ENCODE data around the gene LRTM2.

DNA sequence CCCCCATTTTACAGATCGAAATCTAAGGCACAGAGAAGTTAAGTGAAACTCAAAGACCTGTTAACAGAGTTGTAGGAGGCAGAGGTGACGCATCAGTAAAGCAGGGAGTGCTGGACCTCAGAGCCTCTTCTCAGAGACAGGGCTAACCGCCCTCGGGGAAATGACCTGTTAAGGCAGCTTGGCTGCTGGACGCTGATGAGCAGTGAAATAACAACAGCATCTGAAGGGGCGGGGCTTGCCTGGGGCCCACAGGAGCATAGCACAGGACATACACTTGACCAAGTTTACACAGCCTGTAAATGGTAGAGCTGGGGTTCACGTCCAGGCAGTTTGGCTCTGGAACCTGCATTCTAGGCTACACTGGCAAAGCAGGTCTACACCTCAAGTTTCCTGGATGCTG is 39.3 kb downstream of the LRTM2 start:
- TF ChIP-seq, protein P1, sequence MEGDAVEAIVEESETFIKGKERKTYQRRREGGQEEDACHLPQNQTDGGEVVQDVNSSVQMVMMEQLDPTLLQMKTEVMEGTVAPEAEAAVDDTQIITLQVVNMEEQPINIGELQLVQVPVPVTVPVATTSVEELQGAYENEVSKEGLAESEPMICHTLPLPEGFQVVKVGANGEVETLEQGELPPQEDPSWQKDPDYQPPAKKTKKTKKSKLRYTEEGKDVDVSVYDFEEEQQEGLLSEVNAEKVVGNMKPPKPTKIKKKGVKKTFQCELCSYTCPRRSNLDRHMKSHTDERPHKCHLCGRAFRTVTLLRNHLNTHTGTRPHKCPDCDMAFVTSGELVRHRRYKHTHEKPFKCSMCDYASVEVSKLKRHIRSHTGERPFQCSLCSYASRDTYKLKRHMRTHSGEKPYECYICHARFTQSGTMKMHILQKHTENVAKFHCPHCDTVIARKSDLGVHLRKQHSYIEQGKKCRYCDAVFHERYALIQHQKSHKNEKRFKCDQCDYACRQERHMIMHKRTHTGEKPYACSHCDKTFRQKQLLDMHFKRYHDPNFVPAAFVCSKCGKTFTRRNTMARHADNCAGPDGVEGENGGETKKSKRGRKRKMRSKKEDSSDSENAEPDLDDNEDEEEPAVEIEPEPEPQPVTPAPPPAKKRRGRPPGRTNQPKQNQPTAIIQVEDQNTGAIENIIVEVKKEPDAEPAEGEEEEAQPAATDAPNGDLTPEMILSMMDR (IDR thresholded peaks at IDR 0.05): no peak
- TF ChIP-seq POLR2A (IDR thresholded peaks at IDR 0.05) (no peak), POLR2AphosphoS5 (IDR thresholded peaks at IDR 0.05) (no peak), EP300 (IDR thresholded peaks at IDR 0.05) (no peak)
